Tibial nerve (tissue), 4 donors: ENCODE data around the gene PCMTD2. TPM values are rescaled to one million over a fixed set of nuclear protein-coding genes. Genes with fewer than 3 reads are reported as not detected.

Source experiments
- DNase-seq, 2 donors: peaks; one replicate each; pipeline ENCODE4 v3.0.0-alpha.2; 2019; ENCODE audit warnings: low spot score in 2 of 2
- H3K27ac ChIP-seq, 4 donors: fragments of 200-600 bp; sonication (generic) in 3 of 4; one replicate each; pipeline ENCODE4 v1.5.1; 2017 to 2019; ENCODE audit warnings: mild to moderate bottlenecking in 1 of 4
- H3K27me3 ChIP-seq, 2 donors: fragments of 200-600 bp; sonication (generic) in 1 of 2; one replicate each; pipeline versions ENCODE4 v1.5.1 to v1.6.0; 2017 to 2019
- H3K36me3 ChIP-seq, 3 donors: fragments of 200-600 bp; sonication (generic); one replicate each; pipeline ENCODE4 v1.5.1; 2018 to 2019
- H3K4me1 ChIP-seq, 4 donors: fragments of 200-600 bp; sonication (generic) in 3 of 4; one replicate each; pipeline ENCODE4 v1.5.1; 2017 to 2019
- H3K4me3 ChIP-seq, 4 donors: fragments of 200-600 bp; sonication (generic) in 3 of 4; one replicate each; pipeline ENCODE4 v1.5.1; 2017 to 2019; ENCODE audit warnings: mild to moderate bottlenecking in 1 of 4, moderate library complexity in 1 of 4
- H3K9me3 ChIP-seq, 4 donors: fragments of 200-600 bp; sonication (generic) in 3 of 4; one replicate each; pipeline ENCODE4 v1.5.1; 2017 to 2019
- CTCF ChIP-seq, 5 experiments: fragments of 200-600 bp in 3 of 5; fragments of 450-650 bp in 2 of 5; sonication (generic) in 3 of 5; IDR thresholded peaks; one replicate each; pipeline ENCODE4 v1.5.1; 2016 to 2019; ENCODE audit warnings: antibody characterized with exemption in 5 of 5, mild to moderate bottlenecking in 3 of 5, moderate library complexity in 2 of 5
- EP300 ChIP-seq, 2 donors: sonication (generic); formaldehyde crosslinking; IDR thresholded peaks; one replicate each; pipeline ENCODE4 v1.6.1; 2017; ENCODE audit warnings: antibody characterized with exemption in 2 of 2, mild to moderate bottlenecking in 1 of 2
- POLR2A ChIP-seq, 2 donors: fragments of 450-650 bp; IDR thresholded peaks; one replicate each; pipeline ENCODE4 v1.6.1; 2017; ENCODE audit warnings: antibody characterized with exemption in 2 of 2, mild to moderate bottlenecking in 2 of 2, moderate library complexity in 2 of 2
- WGBS, 2 donors: methylation state at CpG; one replicate each; pipeline ENCODE4 v1.1.5; 2018; 5-methylcytosine and 5-hydroxymethylcytosine counted together
- total RNA-seq, 4 donors: library from RNA; depleted of rRNA; stranded (reverse); fragments of >200 nt; gene quantifications; one replicate each; pipeline ENCODE4 v1.1.0, GENCODE V29; 2016

The PCMTD2 gene
- total RNA-seq, result 100 to 1,000 TPM in 3 of 4 donors, 10 to 100 TPM in 1; 57.0 to 119 (median 103) TPM

- H3K27ac ChIP-seq, result peak within 1 kb of the TSS; percentile 89 to 95 (median 92)
- TF ChIP-seq EP300 (IDR thresholded peaks at IDR 0.05) (peak in 1 of 2 donors; percentile 62), CTCF (IDR thresholded peaks at IDR 0.05) (peak in 1 of 5 experiments; percentile 37), POLR2A (IDR thresholded peaks at IDR 0.05) (peak; percentile 42 to 75)
- H3K36me3 ChIP-seq, result no peaks in the 10 kb centered on the region
- H3K4me3 ChIP-seq, result peak within 1 kb of the TSS; percentile 86 to 97 (median 91)
- peaks cover 0 to 49% (median 24%) of the 10 kb centered on the region in 4 donors for H3K4me1 ChIP-seq
- peak; percentile 71 to 75 for DNase-seq
- WGBS, 2 donors, result 1% methylated on average over 39 to 94 of the region's 96 CpGs
- no peaks in the 10 kb centered on the region for H3K9me3 ChIP-seq
- H3K27me3 ChIP-seq, result peaks cover 0 to 15% of the 10 kb centered on the region in 2 donors
These were observed at the start of gene PCMTD2 for GRCh38 chr20:64255361-64256281. PCMTD2 (plus strand) TSS chr20:64255748; CDS start chr20:64259966, 4,218 bp downstream.

- WGBS, 2 donors, result 93 to 95% methylated on average over 8 of the region's 8 CpGs
- no peaks in the 10 kb centered on the region for H3K9me3 ChIP-seq
- no peak overlapping the region for H3K27ac ChIP-seq
- no peaks in the 10 kb centered on the region for H3K27me3 ChIP-seq
- no peak for DNase-seq
- peaks cover 0 to 4% (median 0%) of the 10 kb centered on the region in 4 donors for H3K4me1 ChIP-seq
- H3K36me3 ChIP-seq, result no peaks in the 10 kb centered on the region
- no peak overlapping the region for H3K4me3 ChIP-seq
- no peak for TF ChIP-seq POLR2A (IDR thresholded peaks at IDR 0.05)
- TF ChIP-seq EP300 (IDR thresholded peaks at IDR 0.05), result no peak
- no peak for TF ChIP-seq CTCF (IDR thresholded peaks at IDR 0.05)
These were observed 48.9 kb upstream of the PCMTD2 start for GRCh38 chr20:64206614-64207013.

GRCh38 chr20:64207641-64208590 is 47.6 kb upstream of the PCMTD2 start:
- 89 to 92% methylated on average over 25 of the region's 25 CpGs for WGBS, 2 donors
- DNase-seq, result no peak
- no peaks in the 10 kb centered on the region for H3K27me3 ChIP-seq
- no peak overlapping the region for H3K4me3 ChIP-seq
- H3K9me3 ChIP-seq, result no peaks in the 10 kb centered on the region
- no peak overlapping the region for H3K27ac ChIP-seq
- TF ChIP-seq CTCF (IDR thresholded peaks at IDR 0.05), result no peak
- no peak for TF ChIP-seq POLR2A (IDR thresholded peaks at IDR 0.05)
- TF ChIP-seq EP300 (IDR thresholded peaks at IDR 0.05), result no peak
- H3K36me3 ChIP-seq, result no peaks in the 10 kb centered on the region
- H3K4me1 ChIP-seq, result peaks cover 0 to 9% (median 0%) of the 10 kb centered on the region in 4 donors

- Histone ChIP-seq H3K4me3 (no peak overlapping the region), H3K4me1 (peaks cover 0 to 17% (median 0%) of the 10 kb centered on the region in 4 donors), H3K27ac (no peak overlapping the region), H3K27me3 (no peaks in the 10 kb centered on the region), H3K9me3 (no peaks in the 10 kb centered on the region), H3K36me3 (no peaks in the 10 kb centered on the region)
- TF ChIP-seq EP300 (IDR thresholded peaks at IDR 0.05), result no peak
- TF ChIP-seq CTCF (IDR thresholded peaks at IDR 0.05), result no peak
- TF ChIP-seq POLR2A (IDR thresholded peaks at IDR 0.05), result no peak
- no peak for DNase-seq
- 77 to 90% methylated on average over 7 of the region's 7 CpGs for WGBS, 2 donors
These were observed 46.4 kb upstream of the PCMTD2 start for GRCh38 chr20:64209148-64209547.
